OCI-LY3 (cell line): ENCODE data around the gene GADD45G.

Source experiments
- EZH2phosphoT487 ChIP-seq: fragments of 200-600 bp; shearing (Covaris generic); IDR thresholded peaks from 2 replicates; pipeline ENCODE4 v1.6.1; 2018; ENCODE audit warnings: antibody characterized with exemption, mixed run types, low read depth
- TF ChIP-seq, protein P1 (sequence below): fragments of 200-600, 300-600 bp; sonication (generic); IDR thresholded peaks from 2 replicates; pipeline ENCODE4 v1.5.1; 2014; ENCODE audit warnings: antibody characterized with exemption, low read length, low read depth

DNA sequence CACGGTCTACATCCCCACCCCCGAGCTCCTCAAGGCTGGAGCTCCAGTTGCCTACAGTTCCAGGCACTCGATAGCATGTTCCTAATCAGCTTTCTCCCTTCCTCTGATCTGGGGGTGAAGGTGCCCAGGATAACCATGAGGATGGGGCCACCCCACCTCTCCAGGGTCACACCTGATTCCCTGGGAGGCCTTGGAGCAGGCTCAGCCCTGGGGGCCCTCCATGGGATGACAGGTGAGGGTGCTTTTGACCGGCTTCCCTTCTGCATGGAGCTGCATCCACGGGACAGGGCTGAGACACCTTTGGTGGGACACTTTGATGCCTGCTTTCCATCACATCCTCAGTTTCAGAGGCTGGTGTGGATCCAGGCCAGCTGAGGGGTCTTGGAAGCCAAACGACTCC, 28.6 kb downstream of the GADD45G start:
- TF ChIP-seq, protein P1, sequence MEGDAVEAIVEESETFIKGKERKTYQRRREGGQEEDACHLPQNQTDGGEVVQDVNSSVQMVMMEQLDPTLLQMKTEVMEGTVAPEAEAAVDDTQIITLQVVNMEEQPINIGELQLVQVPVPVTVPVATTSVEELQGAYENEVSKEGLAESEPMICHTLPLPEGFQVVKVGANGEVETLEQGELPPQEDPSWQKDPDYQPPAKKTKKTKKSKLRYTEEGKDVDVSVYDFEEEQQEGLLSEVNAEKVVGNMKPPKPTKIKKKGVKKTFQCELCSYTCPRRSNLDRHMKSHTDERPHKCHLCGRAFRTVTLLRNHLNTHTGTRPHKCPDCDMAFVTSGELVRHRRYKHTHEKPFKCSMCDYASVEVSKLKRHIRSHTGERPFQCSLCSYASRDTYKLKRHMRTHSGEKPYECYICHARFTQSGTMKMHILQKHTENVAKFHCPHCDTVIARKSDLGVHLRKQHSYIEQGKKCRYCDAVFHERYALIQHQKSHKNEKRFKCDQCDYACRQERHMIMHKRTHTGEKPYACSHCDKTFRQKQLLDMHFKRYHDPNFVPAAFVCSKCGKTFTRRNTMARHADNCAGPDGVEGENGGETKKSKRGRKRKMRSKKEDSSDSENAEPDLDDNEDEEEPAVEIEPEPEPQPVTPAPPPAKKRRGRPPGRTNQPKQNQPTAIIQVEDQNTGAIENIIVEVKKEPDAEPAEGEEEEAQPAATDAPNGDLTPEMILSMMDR: no peak
- no peak for TF ChIP-seq EZH2phosphoT487
